NCI-H2081 treated with DMSO at 0.1 percent for 48 hours (cell line): ENCODE results near the gene CFAP69.
"Not testable (repeated sequence)": the region's sequence is repeated elsewhere in the genome, so short reads cannot be mapped to it uniquely, and the experiment has no call there.

ENCODE experiments used
- DNase-seq: peaks from one replicate; lab custom pipeline; 2025; lab: John Stamatoyannopoulos, UW

Gene CFAP69

DNA sequence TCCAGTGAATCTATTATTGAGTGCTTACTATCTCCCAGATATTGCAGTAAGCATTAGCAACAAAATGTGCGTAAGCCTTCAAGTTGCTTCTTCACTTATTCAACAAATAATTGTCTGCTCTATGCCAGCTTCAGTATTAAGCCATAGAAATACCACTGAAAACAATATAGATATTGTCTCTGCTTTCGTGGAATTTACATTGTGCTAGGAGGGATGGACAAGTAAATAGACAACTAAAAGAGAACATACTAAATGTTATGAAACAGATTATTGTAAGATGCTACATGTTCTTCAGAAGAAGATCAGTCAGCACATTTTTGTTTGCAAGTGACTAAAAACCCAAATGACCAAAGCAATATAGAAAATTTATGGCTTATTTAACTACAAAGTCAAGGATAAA lies 27.3 kb downstream of the CFAP69 start:
- DNase-seq = no peak

DNA sequence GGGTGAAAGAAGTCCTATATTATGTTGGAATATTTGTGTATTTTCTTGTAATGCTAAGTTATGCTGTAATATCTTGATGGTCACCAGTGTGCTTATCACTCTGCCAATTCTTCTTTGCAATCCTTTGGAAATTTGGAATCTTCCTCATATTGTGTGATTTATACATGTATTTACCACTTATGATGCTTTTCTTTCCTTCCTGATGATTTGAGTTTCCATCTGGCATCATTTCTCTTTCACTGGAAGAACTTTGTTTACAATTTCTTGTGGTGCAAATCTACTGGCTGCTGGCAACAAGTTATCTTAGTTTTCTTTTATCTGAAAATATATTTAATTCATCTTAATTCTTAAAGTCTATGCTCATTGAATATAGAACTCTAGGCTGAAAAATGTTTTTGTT lies 29.2 kb downstream of the CFAP69 start:
- no peak for DNase-seq

DNA sequence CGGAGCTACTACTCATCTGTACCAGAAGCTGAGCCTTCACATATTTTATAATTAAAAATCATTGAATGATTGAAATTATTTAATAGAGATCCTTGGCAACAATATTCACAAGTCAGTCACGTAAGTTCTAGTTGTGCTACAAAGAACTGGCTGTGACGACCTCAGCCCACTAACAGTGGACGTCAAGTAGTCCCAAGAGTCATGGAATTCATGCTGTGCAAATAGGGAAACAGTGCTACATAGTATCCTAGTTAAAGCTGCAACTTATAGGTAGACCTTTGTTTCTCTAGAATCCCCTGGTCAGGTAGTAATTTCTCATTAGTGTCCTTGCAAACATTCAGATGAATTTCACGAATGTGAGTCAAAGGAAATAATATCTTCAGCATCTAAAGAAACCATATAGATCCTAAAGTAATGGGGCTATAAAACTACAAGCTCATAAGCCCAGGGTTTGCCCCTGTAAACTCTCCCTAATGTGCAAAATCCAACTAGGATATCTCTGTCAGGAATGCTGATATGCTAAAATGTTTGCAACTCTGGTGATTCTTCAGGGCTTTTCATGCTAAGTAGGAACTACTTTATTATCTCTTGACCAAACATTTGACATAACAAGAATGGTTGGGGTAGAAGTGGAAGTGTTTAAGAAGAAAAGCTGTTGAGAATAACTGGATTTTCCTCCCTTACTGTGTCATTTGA lies 31.2 kb downstream of the CFAP69 start:
- no peak for DNase-seq

DNA sequence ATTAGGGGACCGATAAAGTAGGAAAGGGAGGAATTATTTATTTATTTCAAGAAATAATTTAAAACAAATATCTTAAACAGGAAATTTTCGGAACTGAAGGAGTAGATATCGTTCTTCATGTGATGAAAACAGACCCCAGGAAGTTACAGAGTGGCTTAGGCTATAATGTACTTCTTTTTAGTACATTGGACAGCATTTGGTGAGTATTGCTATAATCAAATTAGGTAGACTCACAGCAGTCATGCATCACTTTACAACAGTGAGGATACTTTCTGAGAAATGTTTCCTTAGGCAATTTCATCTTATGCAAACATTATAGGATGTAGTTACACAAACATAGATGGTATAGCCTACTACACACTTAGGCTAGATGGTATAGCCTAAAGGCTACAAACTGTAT lies 43.2 kb downstream of the CFAP69 start:
- DNase-seq = no peak

DNA sequence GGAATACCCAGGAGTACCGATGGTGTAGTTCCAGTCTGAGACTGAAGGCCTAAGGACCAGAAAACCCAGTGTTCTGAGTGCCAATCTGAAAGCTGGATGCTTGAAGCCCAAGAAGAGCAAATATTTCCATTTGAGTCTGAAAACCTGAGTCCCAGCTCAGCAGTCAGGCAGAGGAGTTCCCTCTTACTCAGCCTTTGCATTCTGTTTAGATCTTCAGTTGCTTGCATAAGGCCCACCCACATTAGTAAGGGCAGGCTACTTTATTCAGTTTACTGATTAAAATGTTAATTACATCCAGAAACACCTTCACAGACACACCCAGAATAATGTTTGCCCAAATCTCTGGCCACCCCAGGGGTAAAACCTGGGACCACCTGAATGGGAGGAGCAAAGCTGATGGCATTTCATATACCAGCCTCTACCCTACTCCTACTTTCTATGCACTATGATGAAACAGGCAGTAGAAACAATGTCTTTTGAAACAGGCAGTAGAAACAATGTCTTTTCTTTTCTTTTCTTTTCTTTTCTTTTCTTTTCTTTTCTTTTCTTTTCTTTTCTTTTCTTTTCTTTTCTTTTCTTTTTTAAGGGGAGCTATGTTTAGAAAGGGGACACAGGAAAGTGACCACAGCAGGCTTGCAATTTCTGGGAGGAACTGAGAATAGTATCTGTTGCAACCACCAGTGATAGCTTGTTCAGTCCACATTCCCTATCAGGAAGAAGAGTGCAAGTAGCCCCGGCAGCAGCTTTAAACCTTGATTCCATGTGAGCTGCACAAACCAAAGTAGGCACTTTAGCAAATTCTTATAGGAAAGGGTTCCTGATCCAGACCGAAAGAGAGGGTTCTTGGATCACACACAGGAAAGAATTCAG lies 45.5 kb downstream of the CFAP69 start:
- DNase-seq = no peak

DNA sequence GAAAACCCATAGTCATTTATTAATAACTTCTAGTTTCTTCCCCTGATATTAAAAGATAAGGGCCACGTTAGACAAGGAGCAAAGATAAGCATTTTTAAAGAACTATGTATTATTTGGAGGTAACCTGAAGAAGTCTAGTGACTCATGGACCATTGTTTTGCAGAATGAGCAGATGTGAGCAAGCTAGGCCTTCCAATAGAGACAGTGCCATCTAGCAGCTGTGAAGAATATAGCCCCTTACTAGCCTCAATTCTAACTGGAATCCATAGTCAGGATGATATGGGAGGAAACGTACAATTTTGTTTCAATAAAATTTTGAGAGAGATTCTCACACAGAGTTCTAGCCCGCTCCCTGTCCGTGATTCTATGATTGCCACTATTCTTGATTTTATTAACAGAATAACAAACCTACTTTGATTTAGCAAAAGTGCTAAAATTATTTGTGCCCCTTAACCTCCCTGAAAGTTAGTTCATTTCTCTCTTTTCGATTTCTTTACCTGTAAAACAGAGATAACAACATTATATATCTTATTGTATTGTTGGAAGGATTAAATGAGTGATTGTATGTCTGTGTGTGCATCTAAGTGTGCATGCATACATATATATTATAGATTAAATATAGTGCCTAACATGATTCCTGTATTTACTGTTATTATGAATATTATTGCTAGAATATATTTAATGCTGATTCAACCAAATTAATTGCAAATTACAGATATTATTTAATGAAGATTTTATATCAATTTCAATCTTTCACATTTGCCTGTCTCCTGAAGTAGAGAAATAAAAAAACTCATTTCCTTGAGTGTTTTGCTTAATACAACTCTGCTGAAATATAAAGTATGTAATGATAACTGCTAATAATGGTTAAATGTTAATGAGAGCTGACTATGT lies 53.4 kb downstream of the CFAP69 start:
- DNase-seq = no peak

DNA sequence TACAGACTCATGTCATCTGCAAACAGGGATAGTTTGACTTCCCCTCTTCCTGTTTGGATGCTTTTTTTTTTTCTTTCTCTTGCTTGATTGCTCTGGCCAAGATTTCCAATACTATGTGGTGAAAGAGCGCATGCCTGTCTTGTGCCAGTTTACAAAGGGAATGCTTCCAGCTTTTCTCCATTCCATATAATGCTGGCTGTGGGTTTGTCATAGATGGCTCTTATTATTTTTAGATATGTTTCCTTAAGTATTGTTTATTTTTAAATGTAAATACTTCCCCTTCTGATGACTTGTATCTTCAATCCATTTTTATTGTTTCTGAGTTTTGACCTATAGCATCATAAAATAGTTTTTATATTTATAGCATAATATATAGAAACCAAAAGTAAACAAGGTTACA lies 58.3 kb downstream of the CFAP69 start:
- no peak for DNase-seq

DNA sequence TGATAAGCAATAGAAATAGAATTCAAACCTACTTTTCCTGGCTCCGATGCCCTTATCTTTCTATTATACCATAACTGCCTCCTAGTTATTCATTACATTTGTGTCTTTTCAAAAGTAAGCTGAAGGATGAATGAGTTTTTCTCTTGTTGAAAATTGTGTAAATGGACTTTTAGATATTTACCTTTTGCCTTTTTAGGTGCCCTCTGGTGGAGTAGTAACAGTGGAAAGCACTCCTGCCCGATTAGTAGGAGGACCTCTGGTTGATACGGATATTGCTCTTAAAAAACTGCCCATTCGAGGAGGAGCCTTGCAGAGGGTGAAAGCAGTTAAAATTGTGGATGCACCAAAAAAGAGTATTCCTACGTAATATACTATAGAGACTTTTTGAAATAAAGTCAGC lies 64.9 kb downstream of the CFAP69 start:
- no peak for DNase-seq

DNA sequence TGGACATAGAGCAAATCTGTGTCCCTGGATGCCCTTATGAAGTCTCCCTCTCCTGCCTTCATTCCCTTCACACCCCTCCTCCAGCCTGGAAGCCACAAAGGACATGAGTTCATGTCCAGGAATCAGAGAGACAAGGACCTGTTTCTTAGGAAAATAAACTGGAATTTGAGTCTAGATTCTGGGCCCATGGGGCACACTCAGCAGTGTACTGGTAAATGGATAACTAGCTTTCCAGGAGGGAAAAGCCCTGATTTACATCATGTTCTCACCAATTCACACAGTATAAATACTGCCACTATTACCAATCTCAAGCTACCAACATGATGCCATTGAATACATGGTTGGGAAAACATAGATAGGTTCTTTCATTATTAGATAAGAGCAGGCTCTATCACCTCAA lies 66.2 kb downstream of the CFAP69 start:
- DNase-seq = no peak

DNA sequence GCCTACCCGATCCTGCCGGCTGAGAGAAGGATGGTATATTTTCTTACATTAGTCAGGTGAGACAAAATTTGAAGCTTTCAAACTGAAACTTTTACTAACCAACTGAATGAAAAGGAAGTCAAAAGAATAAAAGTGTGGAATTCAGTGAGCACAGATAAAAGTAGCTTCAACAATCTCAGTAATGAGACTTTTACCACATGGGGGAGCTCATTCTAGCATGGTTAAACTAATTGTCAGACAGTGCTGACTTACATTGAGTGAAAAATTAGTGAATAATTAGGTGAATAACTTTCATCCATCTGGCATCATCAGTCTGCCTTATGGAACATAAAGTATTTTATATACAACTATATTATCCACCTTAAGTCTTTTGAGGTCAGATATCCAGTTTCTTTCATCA lies 67.8 kb downstream of the CFAP69 start:
- DNase-seq = no peak

DNA sequence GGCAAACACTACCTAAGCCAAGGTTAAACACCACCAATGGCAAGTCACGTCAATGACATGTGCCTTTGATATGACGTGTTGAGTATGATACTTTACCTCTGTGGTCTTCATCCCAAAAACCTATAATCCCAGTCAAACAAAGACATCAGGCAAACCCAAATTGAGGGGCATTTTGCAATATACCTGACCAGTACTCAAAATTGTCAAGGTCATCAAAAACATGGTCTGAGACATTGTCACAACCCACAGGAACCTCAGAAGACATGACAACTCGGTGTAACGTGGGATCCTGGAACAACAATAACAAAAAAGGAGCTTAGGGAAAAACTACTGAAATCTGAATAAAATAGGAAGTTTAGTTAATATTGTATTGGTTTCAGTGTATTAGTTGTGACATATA lies 68.9 kb downstream of the CFAP69 start:
- no peak for DNase-seq

DNA sequence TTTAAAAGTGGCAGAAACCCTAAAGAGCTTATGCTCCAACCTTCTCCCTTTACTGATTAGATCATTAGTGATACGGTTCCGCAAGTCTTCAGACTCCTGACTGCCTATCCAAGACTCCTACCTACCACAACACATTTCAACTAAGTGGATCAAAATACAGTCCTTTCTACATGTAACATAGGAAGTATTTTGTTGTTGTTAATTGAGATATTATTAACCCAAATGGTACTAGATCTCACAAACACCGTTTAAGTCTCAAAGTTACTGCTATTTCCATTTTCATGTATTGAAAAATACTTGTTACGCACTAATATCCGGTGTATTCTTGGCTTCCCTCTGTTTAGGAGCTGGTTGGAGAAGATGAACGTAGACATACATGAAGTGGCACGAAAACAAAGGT lies 75.0 kb downstream of the CFAP69 start:
- no peak for DNase-seq

DNA sequence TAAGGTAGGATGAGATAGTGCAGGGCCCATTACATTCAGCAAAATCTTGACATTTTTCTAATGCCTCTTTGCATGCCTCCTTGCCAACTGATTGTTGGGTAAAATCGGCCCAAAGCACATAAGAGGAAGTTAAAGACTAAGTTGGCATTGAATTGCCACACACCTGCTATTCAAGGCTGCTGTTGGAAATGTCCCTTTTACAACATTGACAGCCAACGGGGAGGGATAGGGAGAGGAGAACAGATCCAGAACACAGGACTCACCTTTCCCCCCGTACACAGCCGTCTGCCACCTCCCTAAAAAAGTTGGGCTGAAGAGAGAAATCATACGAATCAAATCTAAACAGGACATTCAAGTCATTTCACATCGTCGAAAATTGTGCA lies 75.4 kb downstream of the CFAP69 start:
- DNase-seq = no peak

DNA sequence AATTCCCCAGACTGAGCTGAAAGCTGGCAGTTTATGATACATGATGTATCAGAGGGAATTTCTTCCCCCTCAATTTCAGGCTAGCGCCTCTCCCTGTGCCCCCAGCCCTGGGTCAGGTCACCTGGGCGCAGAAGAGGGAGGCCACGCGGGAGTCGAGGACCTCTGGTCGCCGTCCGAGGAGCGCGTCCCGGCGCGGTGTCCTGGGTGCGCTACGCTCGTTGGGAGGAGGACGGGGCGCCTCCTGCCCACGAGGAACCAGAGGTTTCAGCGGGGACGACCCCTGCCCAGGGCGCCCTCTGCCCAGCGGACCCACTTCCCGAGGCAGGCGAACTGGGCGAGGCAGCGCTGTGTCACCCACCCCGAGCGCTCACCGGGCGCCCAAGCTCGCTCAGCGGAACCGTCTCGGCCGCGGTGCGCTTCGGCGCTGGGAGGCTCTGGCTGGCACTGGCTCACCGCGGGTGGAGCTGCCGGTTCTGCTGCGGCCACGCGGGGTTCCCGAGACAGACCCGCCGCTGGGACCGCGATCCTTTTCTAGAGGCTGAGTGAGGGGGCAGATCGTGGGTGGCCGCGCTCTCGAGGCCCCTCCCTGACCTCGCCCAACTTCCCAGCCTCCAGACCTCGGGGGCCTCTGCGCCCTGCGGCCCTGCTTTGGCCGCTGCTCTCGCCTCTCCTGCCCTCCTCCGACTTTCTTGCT lies 76.0 kb downstream of the CFAP69 start, which contains the start of gene FAM237B:
TSS of gene FAM237B (minus strand) at position 504 of the 694 bp plus-strand sequence. CDS start 1,556 bp downstream, outside the sequence.
- no peak for DNase-seq

DNA sequence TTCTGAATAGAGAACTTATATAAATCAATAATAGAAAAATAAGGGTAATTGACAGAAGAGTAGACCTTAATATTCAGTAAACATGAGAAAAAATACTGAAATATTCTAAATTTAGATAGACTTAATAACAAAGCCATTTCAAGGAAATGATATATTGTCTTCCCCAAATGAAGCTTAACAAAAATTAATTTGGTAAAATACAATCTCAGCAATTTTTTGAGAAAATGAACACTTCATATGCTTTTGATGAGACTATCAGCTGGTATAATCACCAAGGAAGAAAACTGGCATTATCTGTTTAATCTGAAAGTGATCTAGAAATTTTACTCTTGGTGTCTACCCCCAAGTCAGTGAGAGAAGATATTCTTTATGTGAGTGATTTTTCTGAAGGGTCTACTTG lies 77.9 kb downstream of the CFAP69 start:
- DNase-seq = no peak

DNA sequence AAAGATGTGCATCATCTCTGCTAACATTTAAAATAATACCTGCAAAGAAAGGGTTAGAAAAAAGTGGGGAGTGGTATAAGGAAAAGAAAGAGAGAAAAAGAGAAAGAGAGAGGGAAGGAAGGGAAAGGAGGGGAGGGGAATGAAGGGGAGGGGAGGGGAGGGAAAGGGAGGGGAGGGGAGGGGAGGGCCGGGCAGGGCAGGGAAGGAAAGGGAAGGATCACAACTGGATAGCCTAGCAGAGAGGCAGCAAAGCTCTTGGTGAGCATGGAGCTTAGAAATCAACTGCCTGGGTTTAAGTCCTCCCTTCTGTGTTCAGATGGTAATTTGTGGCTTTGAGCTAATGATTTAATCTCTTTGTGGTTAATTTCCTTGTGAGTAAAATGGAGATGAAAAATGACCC lies 81.5 kb downstream of the CFAP69 start:
- no peak for DNase-seq

DNA sequence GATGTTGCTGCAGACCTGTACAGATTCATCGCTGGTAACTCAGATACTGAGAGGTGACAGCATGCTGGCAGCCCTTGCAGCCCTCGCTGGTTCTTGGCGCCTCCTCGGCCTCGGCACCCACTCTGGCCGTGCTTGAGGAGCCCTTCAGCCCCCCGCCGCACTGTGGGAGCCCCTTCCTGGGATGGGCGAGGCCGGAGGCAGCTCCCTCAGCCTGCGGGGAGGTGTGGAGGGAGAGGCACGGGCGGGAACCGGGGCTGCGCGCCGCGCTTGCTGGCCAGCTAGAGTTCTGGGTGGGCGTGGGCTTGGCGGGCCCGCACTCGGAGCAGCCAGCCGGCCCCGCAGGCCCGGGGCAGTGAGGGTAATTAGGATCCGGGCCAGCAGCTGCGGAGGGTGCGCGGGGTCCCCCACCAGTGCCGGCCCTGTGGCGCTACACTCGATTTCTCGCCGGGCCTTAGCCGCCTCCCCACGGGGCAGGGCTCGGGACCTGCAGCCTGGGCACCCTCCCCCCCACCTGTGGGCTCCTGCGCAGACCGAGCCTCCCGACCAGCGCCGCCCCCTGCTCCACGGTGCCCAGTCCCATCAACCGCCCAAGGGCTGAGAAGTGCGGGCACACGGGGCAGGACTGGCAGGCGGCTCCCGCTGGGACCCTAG lies 89.3 kb downstream of the CFAP69 start:
- no peak for DNase-seq

DNA sequence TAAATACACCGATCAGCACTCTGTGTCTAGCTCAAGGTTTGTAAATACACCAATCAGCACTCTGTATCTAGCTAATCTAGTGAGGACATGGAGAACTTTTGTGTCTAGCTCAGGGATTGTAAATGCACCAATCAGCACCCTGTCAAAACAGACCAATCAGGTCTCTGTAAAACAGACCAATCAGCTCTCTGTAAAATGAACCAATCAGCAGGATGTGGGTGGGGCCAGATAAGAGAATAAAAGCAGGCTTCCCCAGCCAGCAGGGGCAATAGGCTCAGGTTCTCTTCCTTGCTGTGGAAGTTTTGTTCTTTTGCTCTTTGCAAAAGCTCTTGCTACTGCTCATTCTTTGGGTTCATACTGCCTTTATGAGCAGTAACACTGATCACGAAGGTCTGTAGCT lies 90.0 kb downstream of the CFAP69 start:
- DNase-seq = not testable (repeated sequence)

DNA sequence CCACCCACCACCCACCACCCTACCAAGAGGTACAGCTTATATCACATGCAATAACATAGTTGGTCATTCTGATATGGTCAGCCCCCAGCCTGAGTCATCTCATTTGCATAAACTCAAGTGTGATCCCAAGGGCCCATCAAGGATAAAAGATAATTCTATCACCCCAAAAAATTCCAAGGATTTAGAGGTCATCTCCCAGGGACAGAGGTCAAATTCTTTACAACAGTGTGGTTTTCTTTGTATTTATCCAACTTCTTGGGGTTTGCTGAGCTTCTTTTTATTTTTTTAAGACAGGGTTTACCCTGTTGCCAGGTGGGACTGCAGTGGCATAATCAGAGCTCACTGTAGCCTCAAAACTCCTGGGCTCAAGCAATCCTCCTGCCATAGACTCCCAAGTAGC lies 92.1 kb downstream of the CFAP69 start:
- no peak for DNase-seq

DNA sequence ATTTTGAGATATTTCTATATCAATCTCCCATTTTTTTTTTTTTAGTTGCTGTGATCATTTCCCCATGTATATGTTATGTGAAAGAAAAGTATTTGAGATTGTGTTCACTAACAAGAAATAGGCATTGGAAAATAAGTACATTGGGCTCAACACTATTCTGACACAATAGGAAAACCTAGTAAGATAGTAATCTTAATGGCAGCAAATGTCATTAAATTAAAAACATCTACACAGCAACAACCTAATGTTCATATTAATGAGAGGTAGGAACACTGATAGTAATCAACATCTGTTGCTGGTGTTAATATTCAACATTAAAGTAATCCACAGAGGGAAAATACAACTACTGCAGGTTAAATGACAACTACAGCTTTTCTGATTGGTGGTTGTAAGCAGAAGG lies 100.0 kb downstream of the CFAP69 start:
- DNase-seq = no peak

DNA sequence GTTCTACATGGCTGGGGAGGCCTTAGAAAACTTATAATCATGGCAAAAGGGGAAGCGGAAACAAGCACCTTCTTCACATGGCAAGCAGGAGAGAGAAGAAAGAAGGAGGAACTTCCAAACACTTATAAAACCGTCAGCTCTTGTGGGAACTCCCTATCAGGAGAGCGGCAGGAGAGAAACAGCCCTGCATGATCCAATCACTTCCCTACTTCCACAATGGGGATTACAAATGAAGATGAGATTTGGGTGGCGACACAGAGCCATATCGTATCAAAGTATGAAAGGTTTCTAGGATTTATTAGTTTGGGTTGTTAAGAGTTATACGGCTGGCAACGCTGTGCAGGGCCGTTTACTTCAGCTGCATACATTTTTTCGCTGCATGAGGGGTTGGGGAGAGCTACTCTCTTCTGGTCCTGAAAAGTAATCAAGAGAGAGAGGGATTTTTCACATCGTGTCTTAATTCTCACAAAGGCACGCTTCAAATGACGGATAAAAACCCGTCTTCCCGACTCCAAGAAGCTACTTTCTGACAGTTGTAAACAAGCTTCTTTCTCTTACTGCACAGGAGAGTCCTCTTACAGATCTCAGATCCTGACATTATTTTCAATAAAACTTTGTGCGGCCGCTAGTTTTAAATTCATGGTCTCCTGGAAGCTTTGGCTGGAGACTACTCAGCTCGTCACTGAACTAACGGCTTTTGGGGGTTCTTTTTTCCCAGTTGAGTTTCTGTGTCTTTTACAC lies 100.8 kb downstream of the CFAP69 start:
- DNase-seq = no peak
